T-helper 1 cell treated with Interleukin-12 subunit alpha and Interleukin-12 subunit beta and Interleukin-4 antibody, amounts not matched to agents 30 ng/mL and 1 ng/mL, for 36 hours (primary cell): Measurements from ENCODE around the gene GTF2F2. TPM values are rescaled to one million over a fixed set of nuclear protein-coding genes. Genes with fewer than 3 reads are reported as not detected.

ENCODE experiments used
- intact Hi-C: fragments of 100-400 bp; cut with micrococcal nuclease; formaldehyde crosslinking; loops from one replicate; pipeline ENCODE4 v1.15.1; 2024
- total RNA-seq: library from RNA; stranded (reverse); gene quantifications from 2 replicates; pipeline ENCODE4 v1.2.3, GENCODE V29; 2022

GTF2F2 gene
- total RNA-seq, 1 donor from 2014 or later: 21.1 TPM

- intact Hi-C loops: no loop called here
These were observed 178.9 kb downstream of the GTF2F2 start for GRCh38 chr13:45299194-45299593.

GRCh38 chr13:45300190-45300985, 180.1 kb downstream of the GTF2F2 start:
- intact Hi-C loops: no loop called here

- intact Hi-C loops: no loop called here
These were observed 181.0 kb downstream of the GTF2F2 start for GRCh38 chr13:45301263-45301662.

- intact Hi-C loops: no loop called here
These were observed 182.2 kb downstream of the GTF2F2 start for GRCh38 chr13:45302507-45302906.

- intact Hi-C loops: no loop called here
These were observed 182.7 kb downstream of the GTF2F2 start for GRCh38 chr13:45303026-45303425.

GRCh38 chr13:45303866-45304265, 183.6 kb downstream of the GTF2F2 start:
- intact Hi-C loops: no loop called here

GRCh38 chr13:45305079-45305478, 184.8 kb downstream of the GTF2F2 start:
- intact Hi-C loops: loop anchor here (5.0 kb wide), 1 partner anchor 1398 kb away; no protein-coding TSS in a partner anchor

GRCh38 chr13:45306966-45307365, 186.7 kb downstream of the GTF2F2 start:
- intact Hi-C loops: loop anchor here (5.0 kb wide), 1 partner anchor 1400 kb away; no protein-coding TSS in a partner anchor

- intact Hi-C loops: loop anchor here (1.0 kb wide), 2 partner anchors 31 to 190 kb away; partner anchors contain the start of genes GTF2F2 and TPT1
These were observed 190.2 kb downstream of the GTF2F2 start for GRCh38 chr13:45310341-45311131.

GRCh38 chr13:45314822-45315221, 194.5 kb downstream of the GTF2F2 start:
- intact Hi-C loops: no loop called here

GRCh38 chr13:45315520-45316167, 195.3 kb downstream of the GTF2F2 start:
- intact Hi-C loops: no loop called here

- intact Hi-C loops: no loop called here
These were observed 196.0 kb downstream of the GTF2F2 start for GRCh38 chr13:45316338-45316737.

GRCh38 chr13:45316996-45317395, 196.7 kb downstream of the GTF2F2 start:
- intact Hi-C loops: no loop called here

- intact Hi-C loops: loop anchor here (1.0 kb wide), 1 partner anchor 13 kb away; no protein-coding TSS in a partner anchor
These were observed 200.7 kb downstream of the GTF2F2 start for GRCh38 chr13:45320876-45321629.

- intact Hi-C loops: no loop called here
These were observed 205.5 kb downstream of the GTF2F2 start for GRCh38 chr13:45325806-45326205.

GRCh38 chr13:45327253-45327955, 207.1 kb downstream of the GTF2F2 start:
- intact Hi-C loops: no loop called here

GRCh38 chr13:45328661-45329111, 208.4 kb downstream of the GTF2F2 start:
- intact Hi-C loops: no loop called here

- intact Hi-C loops: no loop called here
These were observed 210.9 kb downstream of the GTF2F2 start for GRCh38 chr13:45331123-45331619.

- intact Hi-C loops: no loop called here
These were observed 211.4 kb downstream of the GTF2F2 start for GRCh38 chr13:45331692-45332035.
